22Rv1 (cell line): Measurements from ENCODE around the gene PLXNA2.

ENCODE experiments used
- CTCF ChIP-seq: fragments of 450-650 bp; IDR thresholded peaks from 2 replicates; pipeline ENCODE4 v1.5.1; 2017; ENCODE audit warnings: mild to moderate bottlenecking
- ZFX ChIP-seq: fragments of 450-650 bp; IDR thresholded peaks from 2 replicates; pipeline ENCODE4 v1.6.1; 2017; ENCODE audit warnings: antibody characterized with exemption, borderline replicate concordance

GRCh38 chr1:208069908-208070307 is 174.3 kb downstream of the PLXNA2 start:
- TF ChIP-seq CTCF: no peak
- no peak for TF ChIP-seq ZFX
